Measurements from ENCODE around the gene GBA2.

DNA sequence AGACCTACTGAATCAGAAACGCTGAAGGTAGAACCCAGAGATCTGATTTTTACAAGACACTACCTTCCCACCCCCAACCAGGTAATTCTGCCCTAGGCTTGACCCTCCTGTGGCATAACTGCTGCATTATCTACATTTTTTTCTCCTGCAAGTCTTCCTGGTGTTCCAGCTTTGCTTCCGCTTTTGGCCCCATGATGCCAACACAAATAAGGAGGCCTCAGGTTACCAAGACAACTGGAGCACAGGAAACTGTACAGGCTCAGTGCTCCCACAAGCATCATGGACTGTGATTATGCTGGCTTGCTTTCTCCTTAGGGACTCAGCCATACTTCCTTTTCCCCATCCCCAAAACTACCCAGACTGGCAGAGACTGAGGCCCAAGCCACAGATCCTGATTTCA is 11.6 kb upstream of the GBA2 start:
- TF ChIP-seq POLR2AphosphoS5 (IDR thresholded peaks at IDR 0.05; ENCODE audit: low read depth, low read length) (no peak), TAF1 (IDR thresholded peaks at IDR 0.05; ENCODE audit: borderline replicate concordance, low read depth, low read length) (no peak), USF2 (IDR thresholded peaks at IDR 0.05; ENCODE audit: borderline replicate concordance, low read depth, low read length) (no peak), CHD2 (IDR thresholded peaks at IDR 0.05; ENCODE audit: low read length, partially characterized antibody) (no peak)
- TF ChIP-seq, protein P1, sequence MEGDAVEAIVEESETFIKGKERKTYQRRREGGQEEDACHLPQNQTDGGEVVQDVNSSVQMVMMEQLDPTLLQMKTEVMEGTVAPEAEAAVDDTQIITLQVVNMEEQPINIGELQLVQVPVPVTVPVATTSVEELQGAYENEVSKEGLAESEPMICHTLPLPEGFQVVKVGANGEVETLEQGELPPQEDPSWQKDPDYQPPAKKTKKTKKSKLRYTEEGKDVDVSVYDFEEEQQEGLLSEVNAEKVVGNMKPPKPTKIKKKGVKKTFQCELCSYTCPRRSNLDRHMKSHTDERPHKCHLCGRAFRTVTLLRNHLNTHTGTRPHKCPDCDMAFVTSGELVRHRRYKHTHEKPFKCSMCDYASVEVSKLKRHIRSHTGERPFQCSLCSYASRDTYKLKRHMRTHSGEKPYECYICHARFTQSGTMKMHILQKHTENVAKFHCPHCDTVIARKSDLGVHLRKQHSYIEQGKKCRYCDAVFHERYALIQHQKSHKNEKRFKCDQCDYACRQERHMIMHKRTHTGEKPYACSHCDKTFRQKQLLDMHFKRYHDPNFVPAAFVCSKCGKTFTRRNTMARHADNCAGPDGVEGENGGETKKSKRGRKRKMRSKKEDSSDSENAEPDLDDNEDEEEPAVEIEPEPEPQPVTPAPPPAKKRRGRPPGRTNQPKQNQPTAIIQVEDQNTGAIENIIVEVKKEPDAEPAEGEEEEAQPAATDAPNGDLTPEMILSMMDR (IDR thresholded peaks at IDR 0.05): no peak
- TF ChIP-seq, protein P2, sequence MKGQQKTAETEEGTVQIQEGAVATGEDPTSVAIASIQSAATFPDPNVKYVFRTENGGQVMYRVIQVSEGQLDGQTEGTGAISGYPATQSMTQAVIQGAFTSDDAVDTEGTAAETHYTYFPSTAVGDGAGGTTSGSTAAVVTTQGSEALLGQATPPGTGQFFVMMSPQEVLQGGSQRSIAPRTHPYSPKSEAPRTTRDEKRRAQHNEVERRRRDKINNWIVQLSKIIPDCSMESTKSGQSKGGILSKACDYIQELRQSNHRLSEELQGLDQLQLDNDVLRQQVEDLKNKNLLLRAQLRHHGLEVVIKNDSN (IDR thresholded peaks at IDR 0.05; ENCODE audit: borderline replicate concordance, low read depth): no peak
- TF ChIP-seq, protein P3, sequence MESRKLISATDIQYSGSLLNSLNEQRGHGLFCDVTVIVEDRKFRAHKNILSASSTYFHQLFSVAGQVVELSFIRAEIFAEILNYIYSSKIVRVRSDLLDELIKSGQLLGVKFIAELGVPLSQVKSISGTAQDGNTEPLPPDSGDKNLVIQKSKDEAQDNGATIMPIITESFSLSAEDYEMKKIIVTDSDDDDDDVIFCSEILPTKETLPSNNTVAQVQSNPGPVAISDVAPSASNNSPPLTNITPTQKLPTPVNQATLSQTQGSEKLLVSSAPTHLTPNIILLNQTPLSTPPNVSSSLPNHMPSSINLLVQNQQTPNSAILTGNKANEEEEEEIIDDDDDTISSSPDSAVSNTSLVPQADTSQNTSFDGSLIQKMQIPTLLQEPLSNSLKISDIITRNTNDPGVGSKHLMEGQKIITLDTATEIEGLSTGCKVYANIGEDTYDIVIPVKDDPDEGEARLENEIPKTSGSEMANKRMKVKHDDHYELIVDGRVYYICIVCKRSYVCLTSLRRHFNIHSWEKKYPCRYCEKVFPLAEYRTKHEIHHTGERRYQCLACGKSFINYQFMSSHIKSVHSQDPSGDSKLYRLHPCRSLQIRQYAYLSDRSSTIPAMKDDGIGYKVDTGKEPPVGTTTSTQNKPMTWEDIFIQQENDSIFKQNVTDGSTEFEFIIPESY (IDR thresholded peaks at IDR 0.05; ENCODE audit: borderline replicate concordance, low read depth): no peak
- TF ChIP-seq, protein P4, sequence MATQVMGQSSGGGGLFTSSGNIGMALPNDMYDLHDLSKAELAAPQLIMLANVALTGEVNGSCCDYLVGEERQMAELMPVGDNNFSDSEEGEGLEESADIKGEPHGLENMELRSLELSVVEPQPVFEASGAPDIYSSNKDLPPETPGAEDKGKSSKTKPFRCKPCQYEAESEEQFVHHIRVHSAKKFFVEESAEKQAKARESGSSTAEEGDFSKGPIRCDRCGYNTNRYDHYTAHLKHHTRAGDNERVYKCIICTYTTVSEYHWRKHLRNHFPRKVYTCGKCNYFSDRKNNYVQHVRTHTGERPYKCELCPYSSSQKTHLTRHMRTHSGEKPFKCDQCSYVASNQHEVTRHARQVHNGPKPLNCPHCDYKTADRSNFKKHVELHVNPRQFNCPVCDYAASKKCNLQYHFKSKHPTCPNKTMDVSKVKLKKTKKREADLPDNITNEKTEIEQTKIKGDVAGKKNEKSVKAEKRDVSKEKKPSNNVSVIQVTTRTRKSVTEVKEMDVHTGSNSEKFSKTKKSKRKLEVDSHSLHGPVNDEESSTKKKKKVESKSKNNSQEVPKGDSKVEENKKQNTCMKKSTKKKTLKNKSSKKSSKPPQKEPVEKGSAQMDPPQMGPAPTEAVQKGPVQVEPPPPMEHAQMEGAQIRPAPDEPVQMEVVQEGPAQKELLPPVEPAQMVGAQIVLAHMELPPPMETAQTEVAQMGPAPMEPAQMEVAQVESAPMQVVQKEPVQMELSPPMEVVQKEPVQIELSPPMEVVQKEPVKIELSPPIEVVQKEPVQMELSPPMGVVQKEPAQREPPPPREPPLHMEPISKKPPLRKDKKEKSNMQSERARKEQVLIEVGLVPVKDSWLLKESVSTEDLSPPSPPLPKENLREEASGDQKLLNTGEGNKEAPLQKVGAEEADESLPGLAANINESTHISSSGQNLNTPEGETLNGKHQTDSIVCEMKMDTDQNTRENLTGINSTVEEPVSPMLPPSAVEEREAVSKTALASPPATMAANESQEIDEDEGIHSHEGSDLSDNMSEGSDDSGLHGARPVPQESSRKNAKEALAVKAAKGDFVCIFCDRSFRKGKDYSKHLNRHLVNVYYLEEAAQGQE (IDR thresholded peaks at IDR 0.05; ENCODE audit: low read depth, low read length): no peak

Data from SK-N-SH (cell line).